GM13977 (cell line): ENCODE measurements around the gene TRAF3.

ENCODE experiments used
- DNase-seq: peaks from one replicate; pipeline ENCODE4 v3.0.0; 2012; ENCODE audit warnings: low spot score
- CTCF ChIP-seq: IDR thresholded peaks from 2 replicates; pipeline ENCODE4 v1.5.1; 2012; ENCODE audit warnings: mild to moderate bottlenecking, control low read depth; ENCODE audit not compliant: insufficient read depth; ENCODE audit errors: extremely low read depth, missing control alignments
- in situ Hi-C: fragments of 300-500 bp; cut with MboI; formaldehyde crosslinking; loops from one replicate; pipeline ENCODE4 v1.12.0; 2022; ENCODE audit warnings: low sequenced_read_pairs, low pct_unique_long_range_greater_than_20kb, mixed read lengths, inconsistent platforms; ENCODE audit not compliant: unreplicated experiment

Gene TRAF3

GRCh38 chr14:102932484-102933248, 155.4 kb downstream of the TRAF3 start:
- no peak for DNase-seq
- in situ Hi-C loops = no loop called here
- no peak for TF ChIP-seq CTCF

- DNase-seq = no peak
- TF ChIP-seq CTCF = no peak
- in situ Hi-C loops = no loop called here
Observed at GRCh38 chr14:102933618-102934231, 156.5 kb downstream of the TRAF3 start.

GRCh38 chr14:102935756-102936155, 158.5 kb downstream of the TRAF3 start:
- no peak for TF ChIP-seq CTCF
- no peak for DNase-seq
- in situ Hi-C loops = no loop called here

- no peak for DNase-seq
- in situ Hi-C loops = no loop called here
- TF ChIP-seq CTCF = no peak
Observed at GRCh38 chr14:102937331-102938175, 160.3 kb downstream of the TRAF3 start.

GRCh38 chr14:102938191-102938590, 160.9 kb downstream of the TRAF3 start:
- DNase-seq = no peak
- no peak for TF ChIP-seq CTCF
- in situ Hi-C loops = no loop called here

- TF ChIP-seq CTCF = no peak
- in situ Hi-C loops = no loop called here
- DNase-seq = no peak
Observed at GRCh38 chr14:102939329-102939728, 162.1 kb downstream of the TRAF3 start.
